HEK293 (cell line): Measurements from ENCODE around the gene SIAH2.

Experiments used
- CTCF ChIA-PET: fragments of 350-600 bp; formaldehyde crosslinking; extraction: SDS; loops from one replicate; lab custom pipeline; 2021; ENCODE audit warnings: antibody characterized with exemption; lab: Yijun Ruan, JAX
- POLR2A ChIA-PET: fragments of 300-600 bp; formaldehyde crosslinking; extraction: SDS; loops from one replicate; lab custom pipeline; 2020; ENCODE audit warnings: antibody characterized with exemption, inconsistent platforms; lab: Yijun Ruan, JAX
- H3K27ac ChIP-seq: fragments of 200-500 bp; sonication (Bioruptor generic); 2 replicates; pipeline ENCODE4 v1.5.1; 2014; ENCODE audit warnings: low read depth, low read length, control low read depth, inconsistent platforms; ENCODE audit errors: extremely low read depth
- H3K36me3 ChIP-seq, 2 experiments: fragments of 200-500 bp in 1 of 2; sonication (Bioruptor generic) in 1 of 2; 1 replicate in 1 of 2; 2 replicates in 1 of 2; pipeline ENCODE4 v1.5.1; 2014 to 2017; ENCODE audit warnings: inconsistent platforms in 2 of 2, low read length in 2 of 2; ENCODE audit not compliant: control insufficient read depth in 2 of 2, insufficient read depth in 1 of 2
- H3K4me1 ChIP-seq: fragments of 200-500 bp; sonication (Bioruptor generic); 2 replicates; pipeline ENCODE4 v1.5.1; 2014; ENCODE audit warnings: mild to moderate bottlenecking, low read length, inconsistent platforms; ENCODE audit not compliant: control insufficient read depth, insufficient read depth
- H3K4me3 ChIP-seq: 2 replicates; pipeline ENCODE4 v1.5.1; 2011; ENCODE audit warnings: low read depth, mild to moderate bottlenecking, control low read depth, low read length, moderate library complexity
- H3K9me3 ChIP-seq: fragments of 200-500 bp; sonication (Bioruptor generic); 2 replicates; pipeline ENCODE4 v1.5.1; 2014; ENCODE audit warnings: low read depth, low read length, inconsistent platforms; ENCODE audit not compliant: control insufficient read depth, insufficient read depth
- ATF2 ChIP-seq: fragments of 450-650 bp; formaldehyde crosslinking; IDR thresholded peaks from 2 replicates; pipeline ENCODE4 v1.5.1; 2016; ENCODE audit warnings: missing biosample characterization, missing genetic modification characterization, low read depth
- KLF10 ChIP-seq: fragments of 450-650 bp; IDR thresholded peaks from 2 replicates; pipeline ENCODE4 v1.5.1; 2018; ENCODE audit warnings: missing biosample characterization, mild to moderate bottlenecking, missing genetic modification characterization
- MZF1 ChIP-seq: fragments of 450-650 bp; formaldehyde crosslinking; IDR thresholded peaks from 2 replicates; pipeline ENCODE4 v1.5.1; 2017; ENCODE audit warnings: missing biosample characterization, missing genetic modification characterization, borderline replicate concordance
- PRDM1 ChIP-seq: fragments of 450-650 bp; formaldehyde crosslinking; IDR thresholded peaks from 2 replicates; pipeline ENCODE4; 2016; ENCODE audit warnings: missing biosample characterization, missing genetic modification characterization
- REST ChIP-seq: fragments of 450-650 bp; formaldehyde crosslinking; IDR thresholded peaks from 2 replicates; pipeline ENCODE4 v1.5.1; 2016; ENCODE audit warnings: missing biosample characterization, missing genetic modification characterization
- ZBTB10 ChIP-seq: fragments of 450-650 bp; formaldehyde crosslinking; IDR thresholded peaks from 2 replicates; pipeline ENCODE4 v1.5.1; 2016; ENCODE audit warnings: missing biosample characterization, missing genetic modification characterization
- ZNF133 ChIP-seq: fragments of 450-650 bp; formaldehyde crosslinking; IDR thresholded peaks from 2 replicates; pipeline ENCODE4 v1.5.1; 2016; ENCODE audit warnings: missing biosample characterization, missing genetic modification characterization
- ZNF157 ChIP-seq: fragments of 450-650 bp; formaldehyde crosslinking; IDR thresholded peaks from 2 replicates; pipeline ENCODE4 v1.5.1; 2016; ENCODE audit warnings: missing biosample characterization, missing genetic modification characterization
- ZNF202 ChIP-seq: fragments of 450-650 bp; formaldehyde crosslinking; IDR thresholded peaks from 2 replicates; pipeline ENCODE4 v1.5.1; 2016; ENCODE audit warnings: missing biosample characterization, missing genetic modification characterization, borderline replicate concordance
- ZNF211 ChIP-seq: fragments of 450-650 bp; formaldehyde crosslinking; IDR thresholded peaks from 2 replicates; pipeline ENCODE4 v1.5.1; 2016; ENCODE audit warnings: low read depth, missing biosample characterization, missing genetic modification characterization
- ZNF366 ChIP-seq: fragments of 450-650 bp; formaldehyde crosslinking; conservative IDR thresholded peaks from 2 replicates; pipeline ENCODE4 v1.5.1; 2016; ENCODE audit warnings: missing biosample characterization, missing genetic modification characterization
- ZNF37A ChIP-seq: fragments of 450-650 bp; IDR thresholded peaks from 2 replicates; pipeline ENCODE4 v1.5.1; 2018; ENCODE audit warnings: missing biosample characterization, missing genetic modification characterization
- ZNF530 ChIP-seq: fragments of 450-650 bp; formaldehyde crosslinking; IDR thresholded peaks from 2 replicates; pipeline ENCODE4 v1.5.1; 2016; ENCODE audit warnings: low read depth, missing biosample characterization, missing genetic modification characterization
- ZNF548 ChIP-seq: fragments of 450-650 bp; formaldehyde crosslinking; IDR thresholded peaks from 2 replicates; pipeline ENCODE4 v1.5.1; 2016; ENCODE audit warnings: missing biosample characterization, missing genetic modification characterization
- ZNF549 ChIP-seq: fragments of 450-650 bp; IDR thresholded peaks from 2 replicates; pipeline ENCODE4 v1.5.1; 2018; ENCODE audit warnings: missing biosample characterization, missing genetic modification characterization, mild to moderate bottlenecking, inconsistent platforms, moderate library complexity
- ZNF658 ChIP-seq: fragments of 450-650 bp; formaldehyde crosslinking; IDR thresholded peaks from 2 replicates; pipeline ENCODE4; 2016; ENCODE audit warnings: missing biosample characterization, missing genetic modification characterization
- ZNF776 ChIP-seq: fragments of 450-650 bp; formaldehyde crosslinking; IDR thresholded peaks from 2 replicates; pipeline ENCODE4 v1.5.0; 2017; ENCODE audit warnings: missing biosample characterization, missing genetic modification characterization, borderline replicate concordance
- ZNF830 ChIP-seq: fragments of 450-650 bp; IDR thresholded peaks from 2 replicates; pipeline ENCODE4 v1.5.0; 2018; ENCODE audit warnings: missing biosample characterization, missing genetic modification characterization, low read depth, mild to moderate bottlenecking, moderate library complexity
- TF ChIP-seq, protein P1 (sequence below): fragments of 450-650 bp; formaldehyde crosslinking; IDR thresholded peaks from 2 replicates; pipeline ENCODE4 v1.5.1; 2016; ENCODE audit warnings: missing biosample characterization, missing genetic modification characterization
- TF ChIP-seq, protein P2 (sequence below): fragments of 450-650 bp; formaldehyde crosslinking; IDR thresholded peaks from 2 replicates; pipeline ENCODE4 v1.5.1; 2016; ENCODE audit warnings: missing biosample characterization, missing genetic modification characterization

The SIAH2 gene

DNA sequence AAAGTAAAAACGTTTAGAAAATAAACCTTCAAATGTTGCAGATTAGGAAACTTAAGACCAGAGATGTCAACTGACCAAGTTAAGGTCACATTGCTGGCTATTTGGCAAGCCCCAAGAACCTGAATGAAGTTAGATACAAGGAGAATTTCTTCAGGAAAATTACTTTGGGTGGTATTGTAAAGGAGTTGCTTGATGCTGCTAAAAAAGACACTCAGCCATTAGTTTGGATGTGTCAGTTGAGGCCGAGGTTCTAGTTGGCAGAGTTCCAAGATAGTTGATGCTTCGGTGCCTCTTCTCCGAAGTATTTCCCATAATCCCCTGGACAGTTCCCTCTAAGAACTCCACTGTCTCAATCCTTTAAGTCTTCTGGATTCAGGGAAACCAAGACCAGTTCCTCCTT lies 24.3 kb downstream of the SIAH2 start:
- TF ChIP-seq REST (tag by site-specific recombination), result peak; percentile 35; the same call in 1 of the 2 replicates
- no peak for TF ChIP-seq ZNF37A
- TF ChIP-seq ZNF548, result no peak
- ChIA-PET POLR2A (no interaction called here), CTCF (no interaction called here)
- H3K27ac ChIP-seq, result no peak overlapping the region
- H3K9me3 ChIP-seq, result no peaks in the 10 kb centered on the region
- H3K4me1 ChIP-seq, result no peaks in the 10 kb centered on the region
- peaks cover 0 to 10% of the 10 kb centered on the region in 2 experiments; a peak in 1 of 3 replicates for H3K36me3 ChIP-seq
- H3K4me3 ChIP-seq, result no peak overlapping the region

GRCh38 chr3:150737874-150738679 lies 24.9 kb downstream of the SIAH2 start:
- H3K4me3 ChIP-seq, result no peak overlapping the region
- no peaks in the 10 kb centered on the region for H3K9me3 ChIP-seq
- peaks cover 0 to 10% of the 10 kb centered on the region in 2 experiments; a peak in 1 of 3 replicates for H3K36me3 ChIP-seq
- ChIA-PET POLR2A (no interaction called here), CTCF (interaction anchor here (0.6 kb wide), 1 partner anchor 93 kb away, joined by 3 read pairs; no protein-coding TSS in a partner anchor)
- H3K27ac ChIP-seq, result no peak overlapping the region
- H3K4me1 ChIP-seq, result no peaks in the 10 kb centered on the region
- TF ChIP-seq ZNF133, result no peak
- TF ChIP-seq PRDM1 (tag by site-specific recombination), result 0 out of 2 replicates have a peak, but pooled peaks have one; percentile 21
- no peak for TF ChIP-seq ATF2 (tag by site-specific recombination)
- no peak for TF ChIP-seq ZNF530 (tag by site-specific recombination)
- no peak for TF ChIP-seq ZNF830 (tag by site-specific recombination)
- TF ChIP-seq ZNF366 (tag by site-specific recombination), result peak; percentile 49; the same call in 1 of the 2 replicates
- TF ChIP-seq ZNF549 (tag by site-specific recombination), result no peak
- TF ChIP-seq, protein P1, sequence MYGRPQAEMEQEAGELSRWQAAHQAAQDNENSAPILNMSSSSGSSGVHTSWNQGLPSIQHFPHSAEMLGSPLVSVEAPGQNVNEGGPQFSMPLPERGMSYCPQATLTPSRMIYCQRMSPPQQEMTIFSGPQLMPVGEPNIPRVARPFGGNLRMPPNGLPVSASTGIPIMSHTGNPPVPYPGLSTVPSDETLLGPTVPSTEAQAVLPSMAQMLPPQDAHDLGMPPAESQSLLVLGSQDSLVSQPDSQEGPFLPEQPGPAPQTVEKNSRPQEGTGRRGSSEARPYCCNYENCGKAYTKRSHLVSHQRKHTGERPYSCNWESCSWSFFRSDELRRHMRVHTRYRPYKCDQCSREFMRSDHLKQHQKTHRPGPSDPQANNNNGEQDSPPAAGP, result no peak
- no peak for TF ChIP-seq ZNF202 (tag by site-specific recombination)
- TF ChIP-seq KLF10 (tag by site-specific recombination), result no peak
- TF ChIP-seq ZNF211 (tag by site-specific recombination), result no peak
- TF ChIP-seq ZNF157, result no peak
- TF ChIP-seq ZNF658 (tag by site-specific recombination), result no peak
- TF ChIP-seq, protein P2, sequence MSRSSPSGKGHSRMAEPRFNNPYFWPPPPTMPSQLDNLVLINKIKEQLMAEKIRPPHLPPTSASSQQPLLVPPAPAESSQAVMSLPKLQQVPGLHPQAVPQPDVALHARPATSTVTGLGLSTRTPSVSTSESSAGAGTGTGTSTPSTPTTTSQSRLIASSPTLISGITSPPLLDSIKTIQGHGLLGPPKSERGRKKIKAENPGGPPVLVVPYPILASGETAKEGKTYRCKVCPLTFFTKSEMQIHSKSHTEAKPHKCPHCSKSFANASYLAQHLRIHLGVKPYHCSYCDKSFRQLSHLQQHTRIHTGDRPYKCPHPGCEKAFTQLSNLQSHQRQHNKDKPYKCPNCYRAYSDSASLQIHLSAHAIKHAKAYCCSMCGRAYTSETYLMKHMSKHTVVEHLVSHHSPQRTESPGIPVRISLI (tag by site-specific recombination), result no peak
- no peak for TF ChIP-seq ZNF776 (tag by site-specific recombination)
- TF ChIP-seq MZF1 (tag by site-specific recombination), result no peak
- TF ChIP-seq ZBTB10 (tag by site-specific recombination), result no peak
